GDM1 (cell line): ENCODE measurements around the gene NUCB1.
"Not testable (repeated sequence)": the region's sequence is repeated elsewhere in the genome, so short reads cannot be mapped to it uniquely, and the experiment has no call there.

Source experiments
- DNase-seq: peaks from one replicate; lab custom pipeline; 2025; lab: John Stamatoyannopoulos, UW

The NUCB1 gene

GRCh38 chr19:48874303-48875135 lies 25.6 kb upstream of the NUCB1 start:
- no peak for DNase-seq

GRCh38 chr19:48876043-48876981 lies 23.8 kb upstream of the NUCB1 start:
- not testable (repeated sequence) for DNase-seq

GRCh38 chr19:48877855-48878195 lies 22.3 kb upstream of the NUCB1 start:
- no peak for DNase-seq

- no peak for DNase-seq
These were observed 21.7 kb upstream of the NUCB1 start for GRCh38 chr19:48878196-48879024.

- DNase-seq, result no peak
These were observed 21.0 kb upstream of the NUCB1 start for GRCh38 chr19:48879025-48879637.

- DNase-seq, result not testable (repeated sequence)
These were observed 20.4 kb upstream of the NUCB1 start for GRCh38 chr19:48879696-48880095.

- DNase-seq, result no peak
These were observed 18.1 kb upstream of the NUCB1 start for GRCh38 chr19:48881741-48882657.

GRCh38 chr19:48883726-48884125 lies 16.4 kb upstream of the NUCB1 start:
- DNase-seq, result no peak

- no peak for DNase-seq
These were observed 12.1 kb upstream of the NUCB1 start for GRCh38 chr19:48887861-48888612.

- not testable (repeated sequence) for DNase-seq
These were observed 10.6 kb upstream of the NUCB1 start for GRCh38 chr19:48889496-48889895.

- no peak for DNase-seq
These were observed 9.6 kb upstream of the NUCB1 start for GRCh38 chr19:48890551-48890950.

- DNase-seq, result no peak
These were observed 4.9 kb upstream of the NUCB1 start for GRCh38 chr19:48895226-48895625.

GRCh38 chr19:48896191-48896720 lies 3.9 kb upstream of the NUCB1 start:
- DNase-seq, result no peak

- DNase-seq, result no peak
These were observed 2.9 kb upstream of the NUCB1 start for GRCh38 chr19:48897181-48897580.

GRCh38 chr19:48899386-48899749 lies 744 bp upstream of the NUCB1 start:
- DNase-seq, result not testable (repeated sequence)

- no peak for DNase-seq
These were observed 630 bp downstream of the NUCB1 start for GRCh38 chr19:48900477-48901406.

- DNase-seq, result not testable (repeated sequence)
These were observed 2.2 kb downstream of the NUCB1 start for GRCh38 chr19:48902291-48902690.

- not testable (repeated sequence) for DNase-seq
These were observed 3.7 kb downstream of the NUCB1 start for GRCh38 chr19:48903788-48904187.
